GM12878 (cell line): ENCODE data around the gene PHAF1. TPM values are rescaled to one million over a fixed set of nuclear protein-coding genes. Genes with fewer than 3 reads are reported as not detected.

ENCODE experiments used
- ATAC-seq: fragments of 200-7000 bp; cut with Tn5 transposase; 3 replicates; pipeline ENCODE4 v1.9.1; 2020; ENCODE audit warnings: mild to moderate bottlenecking, moderate library complexity
- BruUV-seq: library from RNA; stranded (reverse); fragments of 400-500 nt; replicated peaks from 2 replicates; lab custom pipeline; 2021; lab: Mats Ljungman, UMichigan
- CTCF ChIA-PET: fragments of 300-600 bp; sonication (Branson Sonifier 250); formaldehyde crosslinking; extraction: SDS; loops from one replicate; lab custom pipeline; 2021; ENCODE audit warnings: inconsistent platforms; lab: Yijun Ruan, JAX
- POLR2A ChIA-PET: fragments of 350-600 bp; formaldehyde crosslinking; extraction: SDS; loops from one replicate; lab custom pipeline; 2021; ENCODE audit warnings: inconsistent platforms; lab: Charles Lee
- RAD21 ChIA-PET: fragments of 300-600 bp; sonication (Branson Sonifier 250); formaldehyde crosslinking; loops from one replicate; lab custom pipeline; 2023; ENCODE audit warnings: antibody characterized with exemption; ENCODE audit not compliant: unreplicated experiment; lab: Charles Lee
- SMC1A ChIA-PET: fragments of 300-600 bp; sonication (Branson Sonifier 250); formaldehyde crosslinking; loops from one replicate; lab custom pipeline; 2023; ENCODE audit not compliant: unreplicated experiment, uncharacterized antibody; lab: Charles Lee
- DNase-seq: peaks from one replicate; pipeline ENCODE4 v3.0.0-alpha.2; 2011; ENCODE audit warnings: low read depth, low spot score
- FAIRE-seq: peaks from 3 replicates; lab custom pipeline; 2011; peaks lifted over from hg19 to GRCh38; lab: Jason Lieb, UNC
- H2AFZ ChIP-seq: 2 replicates; pipeline ENCODE4 v1.6.0; 2011; ENCODE audit warnings: low read depth, low read length, control low read depth; ENCODE audit not compliant: control insufficient read depth
- H3K27ac ChIP-seq: 2 replicates; pipeline ENCODE4 v1.5.1; 2011; ENCODE audit warnings: control low read depth; ENCODE audit not compliant: control insufficient read depth, insufficient read depth
- H3K27me3 ChIP-seq, 2 experiments: replicated peaks in 1 of 2; 2 replicates each; pipeline versions ENCODE4 v1.6.0 to v1.6.1; 2011; ENCODE audit warnings: low read length in 1 of 2; ENCODE audit not compliant: control insufficient read depth in 2 of 2, insufficient read depth in 2 of 2
- H3K36me3 ChIP-seq, 2 experiments: 2 replicates each; pipeline ENCODE4 v1.5.1; 2011; ENCODE audit warnings: low read length in 1 of 2; ENCODE audit not compliant: control insufficient read depth in 2 of 2, insufficient read depth in 2 of 2
- H3K4me1 ChIP-seq: 2 replicates; pipeline ENCODE4 v1.6.1; 2011; ENCODE audit warnings: mild to moderate bottlenecking, low read length, moderate library complexity, mixed read lengths; ENCODE audit not compliant: control insufficient read depth, insufficient read depth
- H3K4me2 ChIP-seq: 2 replicates; pipeline ENCODE4 v1.6.0; 2011; ENCODE audit warnings: control low read depth; ENCODE audit not compliant: control insufficient read depth, insufficient read depth
- H3K4me3 ChIP-seq: fragments of 200-600 bp; sonication (generic); 2 replicates; pipeline ENCODE4 v1.5.1; 2016
- H3K79me2 ChIP-seq: 2 replicates; pipeline ENCODE4 v1.6.0; 2011; ENCODE audit warnings: low read length; ENCODE audit not compliant: control insufficient read depth, insufficient read depth
- H3K9ac ChIP-seq: 2 replicates; pipeline ENCODE4 v1.8.0; 2011; ENCODE audit warnings: low read length, control low read depth, mixed read lengths; ENCODE audit not compliant: control insufficient read depth, insufficient read depth
- H3K9me3 ChIP-seq: replicated peaks from 3 replicates; pipeline ENCODE4 v1.5.1; 2011; ENCODE audit warnings: mild to moderate bottlenecking, low read length; ENCODE audit not compliant: control insufficient read depth, insufficient read depth
- H4K20me1 ChIP-seq: 2 replicates; pipeline ENCODE4 v1.6.0; 2011; ENCODE audit not compliant: control insufficient read depth, insufficient read depth
- ASH2L ChIP-seq: fragments of 300-600, 200-600 bp; sonication (generic); IDR thresholded peaks from 2 replicates; pipeline ENCODE4 v1.6.1; 2017; ENCODE audit warnings: low read depth, mild to moderate bottlenecking, borderline replicate concordance
- CTCF ChIP-seq, 3 experiments: IDR thresholded peaks in 2 of 3; conservative IDR thresholded peaks in 1 of 3; 2 replicates each; pipeline ENCODE4 v1.5.1; 2011; ENCODE audit warnings: low read depth in 3 of 3, low read length in 3 of 3, mild to moderate bottlenecking in 3 of 3, control low read depth in 2 of 3, moderate library complexity in 2 of 3, inconsistent platforms in 1 of 3, mixed read lengths in 1 of 3; ENCODE audit not compliant: control insufficient read depth in 2 of 3, insufficient read depth in 1 of 3; ENCODE audit errors: extremely low read depth in 1 of 3
- FOS ChIP-seq: IDR thresholded peaks from 3 replicates; pipeline ENCODE4 v1.6.1; 2011; ENCODE audit warnings: borderline replicate concordance; ENCODE audit not compliant: insufficient read length; ENCODE audit errors: extremely low read depth
- GABPA ChIP-seq: IDR thresholded peaks from 2 replicates; pipeline ENCODE4 v1.6.1; 2014; ENCODE audit warnings: antibody characterized with exemption, low read depth, mild to moderate bottlenecking, inconsistent platforms
- HDAC6 ChIP-seq: fragments of 200-600 bp; sonication (generic); IDR thresholded peaks from one replicate; pipeline ENCODE4 v1.8.0; 2017; ENCODE audit warnings: antibody characterized with exemption; ENCODE audit not compliant: unreplicated experiment
- HDGF ChIP-seq: fragments of 450-650 bp; IDR thresholded peaks from 2 replicates; pipeline ENCODE4 v1.6.1; 2016; ENCODE audit warnings: antibody characterized with exemption
- IRF4 ChIP-seq: IDR thresholded peaks from 2 replicates; pipeline ENCODE4 v1.6.1; 2011; ENCODE audit warnings: low read depth, low read length
- JUNB ChIP-seq: IDR thresholded peaks from 2 replicates; pipeline ENCODE4 v1.6.1; 2016; ENCODE audit warnings: antibody characterized with exemption, mild to moderate bottlenecking
- MAX ChIP-seq: IDR thresholded peaks from 2 replicates; pipeline ENCODE4 v1.6.1; 2012; ENCODE audit warnings: low read depth, low read length, improper control_type of control experiment
- RUNX3 ChIP-seq: IDR thresholded peaks from 2 replicates; pipeline ENCODE4 v1.6.1; 2012; ENCODE audit warnings: low read length, inconsistent platforms
- WGBS: methylation state at CpG from one replicate; pipeline ENCODE4 v1.1.6; 2016; ENCODE audit warnings: low lambda C conversion rate; ENCODE audit not compliant: insufficient replicate concordance, insufficient coverage; ENCODE audit errors: missing lambda C conversion rate; 5-methylcytosine and 5-hydroxymethylcytosine counted together
- in situ Hi-C: fragments of 300-500 bp; cut with MboI; formaldehyde crosslinking; loops from 9 replicates; pipeline ENCODE4 v1.14.3; 2018; ENCODE audit warnings: mixed read lengths
- intact Hi-C: fragments of 100-400 bp; cut with micrococcal nuclease; formaldehyde crosslinking; loops from one replicate; pipeline ENCODE4 v1.14.2; 2022; ENCODE audit not compliant: unreplicated experiment
- polyA plus RNA-seq, 11 experiments: library from polyadenylated mRNA; depleted of rRNA in 4 of 11; unstranded in 6 of 11; stranded (reverse) in 5 of 11; fragments of >200 nt; fragmentation: Nextera tagmentation in 4 of 11; fragmentation: Illumina TruSeq in 1 of 11; extraction: Ambion mirVana in 4 of 11; extraction: Trizol in 1 of 11; gene quantifications; 1 replicate in 1 of 11; 2 replicates in 10 of 11; pipeline versions ENCODE4 v1.2.1 to v1.2.3, GENCODE V29; 2011 to 2016; ENCODE audit warnings: inconsistent platforms in 2 of 11, missing spikeins in 2 of 11, low read depth in 1 of 11
- total RNA-seq, 4 experiments: library from RNA; depleted of rRNA in 3 of 4; stranded (reverse); fragments of >200 nt in 3 of 4; fragmentation: Illumina TruSeq in 1 of 4; extraction: Trizol in 1 of 4; gene quantifications; 2 replicates each; pipeline versions ENCODE4 v1.2.1 to v1.2.3, GENCODE V29; 2013 to 2021
- TF ChIP-seq, protein P1 (sequence below): IDR thresholded peaks from 2 replicates; pipeline ENCODE4 v1.6.1; 2012; ENCODE audit warnings: low read depth, low read length, improper control_type of control experiment

Gene PHAF1
- total and polyA plus RNA-seq, 10 of the 15 experiments (the other 5 are each of a cell fraction or from before 2014, with no cell fraction given): 4.5 to 20.9 (median 14.9) TPM

- TF ChIP-seq ASH2L (no peak), GABPA (no peak; the same call in 1 of the 2 replicates), RUNX3 (peak; percentile 79), IRF4 (peak; percentile 39; the same call in 1 of the 2 replicates), HDGF (no peak), FOS (no peak), MAX (no peak), JUNB (peak; percentile 78)
- TF ChIP-seq, protein P1, sequence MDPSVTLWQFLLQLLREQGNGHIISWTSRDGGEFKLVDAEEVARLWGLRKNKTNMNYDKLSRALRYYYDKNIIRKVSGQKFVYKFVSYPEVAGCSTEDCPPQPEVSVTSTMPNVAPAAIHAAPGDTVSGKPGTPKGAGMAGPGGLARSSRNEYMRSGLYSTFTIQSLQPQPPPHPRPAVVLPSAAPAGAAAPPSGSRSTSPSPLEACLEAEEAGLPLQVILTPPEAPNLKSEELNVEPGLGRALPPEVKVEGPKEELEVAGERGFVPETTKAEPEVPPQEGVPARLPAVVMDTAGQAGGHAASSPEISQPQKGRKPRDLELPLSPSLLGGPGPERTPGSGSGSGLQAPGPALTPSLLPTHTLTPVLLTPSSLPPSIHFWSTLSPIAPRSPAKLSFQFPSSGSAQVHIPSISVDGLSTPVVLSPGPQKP: no peak
Measured at GRCh38 chr16:67101311-67102082, 8.2 kb upstream of the PHAF1 start (continued).

DNA sequence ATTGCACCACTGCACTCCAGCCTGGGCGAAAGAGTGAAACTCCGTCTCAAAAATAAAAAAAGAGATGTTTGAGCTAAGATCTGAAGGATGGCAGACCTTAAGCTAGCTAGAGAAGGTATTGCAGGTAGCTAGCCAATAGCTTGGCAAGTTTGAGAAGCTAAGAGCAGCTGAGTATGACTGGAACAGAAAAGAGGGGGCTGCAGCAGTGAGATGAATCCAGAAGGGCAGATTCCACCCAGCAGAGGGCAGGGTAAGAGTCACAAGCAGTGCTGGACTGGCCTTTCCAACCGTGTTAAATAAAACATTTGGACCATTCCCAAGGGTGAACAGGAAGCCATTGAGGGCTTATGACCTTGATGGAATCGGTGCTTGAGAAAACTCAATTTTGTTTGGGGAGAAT, 5.7 kb upstream of the PHAF1 start:
- Histone ChIP-seq H3K27ac (no peak overlapping the region), H3K36me3 (peaks cover 0 to 5% of the 10 kb centered on the region in 2 experiments; a peak in 1 of 4 replicates), H3K27me3 (no peaks in the 10 kb centered on the region), H3K4me1 (peaks cover 9% of the 10 kb centered on the region), H3K4me3 (no peak overlapping the region), H3K79me2 (no peaks in the 10 kb centered on the region), H3K4me2 (no peak overlapping the region), H2AFZ (no peak overlapping the region), H3K9ac (no peak overlapping the region), H4K20me1 (no peaks in the 10 kb centered on the region), H3K9me3 (no peaks in the 10 kb centered on the region)
- whole genome bisulfite sequencing: 84% methylated on average over 4 of the region's 4 CpGs
- DNase-seq: no peak
- TF ChIP-seq CTCF (IDR thresholded peaks at IDR 0.05 in 2 of 3, conservative IDR thresholded peaks at IDR 0.05 in 1 of 3; ENCODE audit: control insufficient read depth in 2 of 3, extremely low read depth in 1 of 3, insufficient read depth in 1 of 3, low read depth in 3 of 3, low read length in 3 of 3): peak in 2 of 3 experiments; percentile 25 to 32; a peak in 2 of 6 replicates
- TF ChIP-seq HDAC6: no peak
- POLR2A ChIA-PET: interaction anchor here (1.2 to 1.4 kb wide), 2 partner anchors 73 to 91 kb away, joined by 4 read pairs; no protein-coding TSS in a partner anchor
- intact Hi-C loops (loop anchor here (5.0 kb wide), 1 partner anchor 53 kb away; the partner anchor contains the start of genes FBXL8 and TRADD), in situ Hi-C loops (loop anchor here (5.0 kb wide), 1 partner anchor 87 kb away; no protein-coding TSS in a partner anchor)
- BruUV-seq: no TSS peak
- peak; percentile 70 for ATAC-seq
- RAD21 ChIA-PET: interaction anchor here (0.7 to 6.5 kb wide), 10 partner anchors 49 to 91 kb away, joined by 3 to 85 read pairs (median 4); partner anchors contain the start of gene NOL3
- CTCF ChIA-PET: interaction anchor here (0.8 to 8.6 kb wide), 11 partner anchors 10 to 150 kb away, joined by 3 to 205 read pairs (median 5); partner anchors contain the start of genes B3GNT9, FBXL8 and TRADD
- no peak for FAIRE-seq
- SMC1A ChIA-PET: interaction anchor here (1.0 to 1.9 kb wide), 8 partner anchors 8 to 91 kb away, joined by 3 to 8 read pairs (median 4); no protein-coding TSS in a partner anchor
